Measurements from ENCODE around the gene ASF1B. TPM values are rescaled to one million over a fixed set of nuclear protein-coding genes. Genes with fewer than 3 reads are reported as not detected.

The ASF1B gene
- polyA plus RNA-seq, 6 donors from 2014 or later, result 1.8 to 4.1 (median 2.5) TPM

GRCh38 chr19:14167576-14168138 lies 31.3 kb upstream of the ASF1B start:
- Mint-ChIP-seq H3K36me3 (no peaks in the 10 kb centered on the region), H3K4me3 (peak overlapping the region; percentile 71 to 90 (median 86)), H3K4me1 (peaks cover 25 to 31% (median 30%) of the 10 kb centered on the region in 3 donors), H3K9me3 (no peaks in the 10 kb centered on the region), H3K27me3 (peaks cover 0 to 13% (median 5%) of the 10 kb centered on the region in 3 donors), H3K27ac (peak overlapping the region in 5 of 6 donors; percentile 51 to 91 (median 79))
- DNase-seq (peak; percentile 24), ATAC-seq (ENCODE audit: low read depth in 2 of 2) (peak; percentile 81 to 85)

DNA sequence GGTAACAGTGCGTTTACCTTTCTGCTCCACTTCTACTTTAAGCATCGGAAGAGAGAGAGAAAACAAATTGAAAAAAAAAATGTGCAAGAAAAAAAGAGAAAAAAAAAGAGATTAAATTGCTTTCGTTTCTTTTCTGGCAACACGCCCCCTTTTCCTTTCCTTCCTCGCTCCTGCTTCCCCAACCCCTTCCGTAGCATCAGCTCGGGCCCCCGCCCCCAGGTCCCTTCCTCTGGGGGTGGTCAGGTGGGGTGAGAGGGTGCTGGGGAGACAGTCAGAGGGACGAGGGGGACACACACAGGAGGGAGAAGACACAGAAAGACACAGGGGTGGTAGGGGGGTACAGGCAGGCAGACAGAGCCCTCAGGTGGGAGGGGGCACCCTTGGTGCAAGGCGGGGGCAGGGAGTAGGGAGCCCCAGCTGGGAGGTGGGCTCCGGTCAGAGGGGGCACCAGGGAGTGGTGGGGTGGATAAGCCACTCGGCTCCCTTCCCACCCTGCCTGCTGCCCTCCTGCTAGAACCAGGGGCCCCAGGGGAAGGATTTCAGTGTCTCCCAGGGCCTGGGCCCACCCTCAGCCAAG lies 30.7 kb upstream of the ASF1B start:
- peak; percentile 14 to 19 for ATAC-seq (ENCODE audit: low read depth in 2 of 2)
- no peak for DNase-seq
- Mint-ChIP-seq H3K4me3 (peak overlapping the region; percentile 71 to 90 (median 86)), H3K27me3 (peaks cover 0 to 13% (median 5%) of the 10 kb centered on the region in 3 donors), H3K9me3 (no peaks in the 10 kb centered on the region), H3K36me3 (no peaks in the 10 kb centered on the region), H3K27ac (peak overlapping the region in 5 of 6 donors; percentile 51 to 91 (median 83)), H3K4me1 (peaks cover 25 to 31% (median 30%) of the 10 kb centered on the region in 3 donors)

DNA sequence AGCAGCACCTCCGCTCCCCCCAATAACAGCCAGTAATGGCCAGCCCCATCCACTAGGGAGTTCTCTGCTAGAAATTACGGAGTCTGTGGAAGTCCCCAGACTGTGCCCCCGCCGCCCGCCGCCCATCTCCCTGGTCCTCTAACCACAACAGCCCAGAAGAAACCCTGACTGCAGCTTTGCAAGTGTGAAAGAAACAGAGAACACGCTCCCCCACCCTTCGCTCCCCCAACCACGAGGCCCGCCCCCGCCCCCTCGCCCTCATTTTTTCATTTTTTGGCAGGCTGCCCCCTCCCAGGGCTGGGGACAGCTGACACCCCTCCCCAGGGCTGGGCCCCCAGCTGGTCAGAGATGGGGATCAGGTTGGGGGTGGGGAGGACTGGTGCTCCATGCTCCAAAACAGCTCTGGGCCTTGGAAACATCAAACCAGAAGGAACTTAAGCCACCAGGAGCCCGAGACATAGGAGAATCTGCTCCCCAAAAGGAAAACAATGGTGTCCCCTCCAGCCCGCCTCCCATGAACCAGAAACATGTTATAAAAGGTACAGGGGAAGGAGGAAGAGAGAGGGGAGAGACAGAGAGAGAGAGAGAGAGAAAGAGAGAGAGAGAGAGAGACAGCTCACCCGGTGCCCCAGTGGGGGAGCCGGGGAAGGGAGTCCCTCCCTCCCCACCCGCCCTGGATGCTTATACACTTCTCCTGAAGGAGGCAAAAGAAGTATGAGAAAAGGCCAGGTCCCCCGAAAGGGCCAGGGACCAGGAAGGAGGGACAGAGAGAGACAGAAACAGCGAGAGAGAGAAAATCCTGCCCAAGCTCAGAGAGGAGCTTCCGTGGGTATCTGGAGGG lies 29.8 kb upstream of the ASF1B start:
- Mint-ChIP-seq H3K36me3 (no peaks in the 10 kb centered on the region), H3K4me3 (peak overlapping the region; percentile 71 to 90 (median 86)), H3K9me3 (no peaks in the 10 kb centered on the region), H3K4me1 (peaks cover 25 to 31% (median 30%) of the 10 kb centered on the region in 3 donors), H3K27ac (peak overlapping the region in 5 of 6 donors; percentile 51 to 91 (median 86)), H3K27me3 (peaks cover 0 to 13% (median 5%) of the 10 kb centered on the region in 3 donors)
- ATAC-seq (ENCODE audit: low read depth in 2 of 2) (peak in 1 of 2 donors; percentile 19), DNase-seq (no peak)

DNA sequence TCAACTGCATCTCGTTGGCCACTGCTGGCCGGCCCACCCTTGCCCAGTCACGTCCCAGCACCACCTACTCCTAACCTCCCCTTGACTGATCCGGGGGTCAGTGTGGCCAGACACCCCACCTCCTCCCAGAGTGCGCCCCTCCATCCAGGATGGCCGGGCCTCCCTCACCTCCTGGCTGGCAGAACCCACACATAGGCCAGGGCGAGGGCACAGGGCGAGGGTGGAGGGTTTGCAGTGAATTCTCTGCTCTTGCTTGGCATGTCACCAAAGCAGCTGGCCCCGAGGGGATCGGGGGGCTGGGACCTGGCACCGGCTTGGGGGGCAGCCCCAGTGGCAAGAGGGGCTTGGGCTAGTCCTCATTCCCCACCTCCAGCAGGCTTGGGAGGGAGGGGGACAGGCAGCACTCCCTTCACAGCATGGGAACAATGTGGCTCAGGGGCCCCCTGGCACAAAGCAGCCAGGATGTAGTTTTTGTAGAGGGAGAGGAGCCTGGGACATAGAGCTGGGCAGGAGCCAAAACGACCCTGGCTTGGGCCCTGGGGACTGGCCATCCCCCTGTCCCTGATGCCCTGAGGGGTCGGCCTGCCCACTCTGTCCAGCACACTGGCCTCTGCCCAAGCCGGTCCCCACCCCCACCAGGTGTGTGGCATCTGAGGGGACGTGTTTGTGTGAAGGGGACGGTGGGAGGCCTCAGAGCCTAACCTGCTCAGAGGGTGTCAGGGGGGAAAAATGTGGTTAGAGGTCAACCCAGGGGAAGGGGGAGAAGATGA lies 28.5 kb upstream of the ASF1B start:
- DNase-seq (no peak), ATAC-seq (ENCODE audit: low read depth in 2 of 2) (no peak)
- H3K36me3 Mint-ChIP-seq, result no peaks in the 10 kb centered on the region
- peaks cover 0 to 13% (median 5%) of the 10 kb centered on the region in 3 donors for H3K27me3 Mint-ChIP-seq
- H3K9me3 Mint-ChIP-seq, result no peaks in the 10 kb centered on the region
- H3K4me1 Mint-ChIP-seq, result peaks cover 25 to 30% (median 29%) of the 10 kb centered on the region in 3 donors
- no peak overlapping the region for H3K27ac Mint-ChIP-seq
- peak overlapping the region in 1 of 8 donors; percentile 84 for H3K4me3 Mint-ChIP-seq

GRCh38 chr19:14164082-14164481 lies 27.7 kb upstream of the ASF1B start:
- Mint-ChIP-seq H3K36me3 (no peaks in the 10 kb centered on the region), H3K4me1 (peaks cover 25 to 32% (median 30%) of the 10 kb centered on the region in 3 donors), H3K27me3 (peaks cover 0 to 13% (median 5%) of the 10 kb centered on the region in 3 donors), H3K27ac (no peak overlapping the region), H3K9me3 (no peaks in the 10 kb centered on the region), H3K4me3 (peak overlapping the region in 2 of 8 donors; percentile 56 to 64)
- ATAC-seq (ENCODE audit: low read depth in 2 of 2), result no peak
- no peak for DNase-seq

DNA sequence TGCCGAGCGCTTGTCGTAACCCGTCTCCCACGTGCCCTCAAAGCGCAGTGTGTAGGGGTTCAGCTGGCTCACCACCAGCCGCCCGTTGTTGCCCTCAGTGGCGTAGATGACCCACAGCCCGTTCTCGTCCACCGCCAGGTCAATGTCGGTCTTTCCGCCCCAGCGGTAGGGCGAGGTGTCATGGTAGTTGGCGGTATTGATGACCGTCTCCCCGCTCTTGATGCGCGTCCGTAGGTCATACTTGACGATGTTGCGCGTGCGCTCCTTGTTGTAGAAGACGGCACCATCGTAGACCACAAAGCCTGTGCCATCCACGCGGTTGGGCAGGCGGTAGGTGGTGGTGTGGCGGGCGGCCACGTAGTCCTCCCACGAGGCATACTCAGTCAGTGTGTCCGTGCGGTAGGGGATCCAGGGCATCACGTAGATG lies 26.5 kb upstream of the ASF1B start:
- Mint-ChIP-seq H3K4me1 (peaks cover 19 to 24% (median 22%) of the 10 kb centered on the region in 3 donors), H3K36me3 (no peaks in the 10 kb centered on the region)

GRCh38 chr19:14161305-14161704 lies 24.9 kb upstream of the ASF1B start:
- Mint-ChIP-seq H3K4me1 (peaks cover 5 to 11% (median 7%) of the 10 kb centered on the region in 3 donors), H3K27ac (peak overlapping the region in 1 of 6 donors; percentile 49), H3K36me3 (no peaks in the 10 kb centered on the region), H3K4me3 (no peak overlapping the region), H3K9me3 (no peaks in the 10 kb centered on the region), H3K27me3 (peaks cover 0 to 9% (median 2%) of the 10 kb centered on the region in 3 donors)
- no peak for DNase-seq
- no peak for ATAC-seq (ENCODE audit: low read depth in 2 of 2)

More for the DNA sequence above, 26.5 kb upstream of the ASF1B start:
- no peak for ATAC-seq (ENCODE audit: low read depth in 2 of 2)
- peaks cover 0 to 13% (median 5%) of the 10 kb centered on the region in 3 donors for H3K27me3 Mint-ChIP-seq
- H3K9me3 Mint-ChIP-seq, result no peaks in the 10 kb centered on the region
- DNase-seq, result no peak
- H3K27ac Mint-ChIP-seq, result no peak overlapping the region
- peak overlapping the region in 1 of 8 donors; percentile 25 for H3K4me3 Mint-ChIP-seq

- H3K4me1 Mint-ChIP-seq, result peaks cover 0 to 3% (median 0%) of the 10 kb centered on the region in 3 donors
- ATAC-seq (ENCODE audit: low read depth in 2 of 2), result no peak
- DNase-seq, result no peak
- no peak overlapping the region for H3K27ac Mint-ChIP-seq
- no peaks in the 10 kb centered on the region for H3K36me3 Mint-ChIP-seq
- no peak overlapping the region for H3K4me3 Mint-ChIP-seq
- no peaks in the 10 kb centered on the region for H3K27me3 Mint-ChIP-seq
- no peaks in the 10 kb centered on the region for H3K9me3 Mint-ChIP-seq
Observed at GRCh38 chr19:14160017-14160703, 23.8 kb upstream of the ASF1B start.

DNA sequence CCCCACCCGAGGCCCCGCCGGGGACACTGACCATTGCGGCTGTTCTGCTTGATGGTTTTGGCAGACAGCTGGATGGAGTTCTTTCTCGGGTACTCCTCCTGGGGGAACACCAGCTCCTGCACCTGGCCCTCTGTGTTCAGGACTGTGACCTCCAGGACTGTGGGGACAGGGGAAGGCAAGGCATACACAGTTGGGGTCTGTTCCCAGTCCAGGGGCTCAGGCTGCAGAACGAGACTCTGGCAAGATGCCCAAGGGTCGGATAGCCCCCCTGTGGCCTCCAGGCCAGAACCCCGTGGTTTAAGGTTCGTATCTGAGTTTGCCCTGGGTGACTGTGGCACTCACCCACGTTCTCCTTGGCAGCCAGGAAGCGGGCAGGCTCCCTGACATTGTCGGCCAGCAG lies 22.7 kb upstream of the ASF1B start:
- H3K9me3 Mint-ChIP-seq, result no peaks in the 10 kb centered on the region
- DNase-seq (no peak), ATAC-seq (ENCODE audit: low read depth in 2 of 2) (no peak)

GRCh38 chr19:14158276-14159023 lies 22.1 kb upstream of the ASF1B start:
- no peaks in the 10 kb centered on the region for H3K27me3 Mint-ChIP-seq
- no peaks in the 10 kb centered on the region for H3K36me3 Mint-ChIP-seq
- no peaks in the 10 kb centered on the region for H3K9me3 Mint-ChIP-seq
- H3K4me3 Mint-ChIP-seq, result peak overlapping the region in 1 of 8 donors; percentile 44
- ATAC-seq (ENCODE audit: low read depth in 2 of 2), result no peak
- peaks cover 0 to 3% (median 0%) of the 10 kb centered on the region in 3 donors for H3K4me1 Mint-ChIP-seq
- peak overlapping the region in 1 of 6 donors; percentile 28 for H3K27ac Mint-ChIP-seq
- DNase-seq, result no peak

More for the DNA sequence above, 22.7 kb upstream of the ASF1B start:
- Mint-ChIP-seq H3K27me3 (no peaks in the 10 kb centered on the region), H3K27ac (no peak overlapping the region), H3K4me3 (no peak overlapping the region), H3K36me3 (no peaks in the 10 kb centered on the region), H3K4me1 (peaks cover 0 to 3% (median 0%) of the 10 kb centered on the region in 3 donors)

DNA sequence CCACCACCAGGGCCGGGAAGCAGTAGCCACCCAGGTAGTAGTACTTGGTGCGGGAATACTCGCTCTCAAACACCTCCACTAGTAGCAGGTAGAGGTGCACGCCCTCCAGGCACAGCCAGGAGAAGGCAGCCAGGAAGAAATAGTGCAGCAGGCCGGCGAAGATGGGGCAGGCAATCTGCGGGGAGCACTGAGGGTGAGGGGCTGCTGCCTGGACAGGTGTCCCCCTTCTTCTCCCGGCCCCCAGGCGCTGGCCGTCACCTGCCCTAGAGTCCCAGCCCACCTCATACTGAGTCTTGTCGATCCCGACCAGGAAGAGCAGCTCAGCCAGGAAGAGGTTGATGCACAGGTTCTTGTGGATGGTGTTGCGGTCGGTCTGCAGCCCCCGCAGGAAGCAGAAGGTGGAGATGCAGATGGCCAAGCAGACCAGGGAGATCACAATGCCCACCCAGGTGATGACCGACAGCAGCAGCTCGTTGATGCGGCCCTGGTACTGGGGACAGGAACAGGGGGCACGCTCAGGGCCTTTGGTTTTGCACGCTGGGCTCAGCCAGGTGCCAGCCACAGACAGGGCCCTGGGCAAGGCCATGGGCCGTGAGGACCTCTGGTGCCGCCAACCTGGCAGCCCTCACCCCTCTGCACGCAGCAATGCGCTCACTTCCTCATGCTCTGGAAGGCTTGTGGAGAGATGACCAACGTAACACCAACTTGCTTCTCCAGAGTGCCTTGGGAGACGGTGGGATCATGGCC lies 20.8 kb upstream of the ASF1B start:
- Mint-ChIP-seq H3K27me3 (no peaks in the 10 kb centered on the region), H3K36me3 (no peaks in the 10 kb centered on the region), H3K27ac (no peak overlapping the region), H3K4me1 (peaks cover 0 to 3% (median 0%) of the 10 kb centered on the region in 3 donors), H3K9me3 (no peaks in the 10 kb centered on the region), H3K4me3 (no peak overlapping the region)
- no peak for ATAC-seq (ENCODE audit: low read depth in 2 of 2)
- no peak for DNase-seq
